ENCODE data around the gene NCKIPSD. TPM values are rescaled to one million over a fixed set of nuclear protein-coding genes. Genes with fewer than 3 reads are reported as not detected.
A peak's percentile ranks its signal among the peaks of the same experiment; 100 is the strongest.

The NCKIPSD gene
- total RNA-seq, 1 experiment from 2014 or later = 46.0 TPM

- H3K23ac ChIP-seq (ENCODE audit: insufficient read length, low read depth, low read length) = no peak overlapping the region
- no peak overlapping the region for H3K4ac ChIP-seq (ENCODE audit: low read depth, low read length)
- H3K4me1 ChIP-seq (ENCODE audit: insufficient read depth, low read length) = peaks cover 4% of the 10 kb centered on the region; the same call in 1 of the 2 replicates
- DNase-seq = no peak
- H3K36me3 Mint-ChIP-seq (ENCODE audit: insufficient read depth in 1 of 3, low read depth in 3 of 3) = peaks cover 36 to 62% (median 48%) of the 10 kb centered on the region in 3 experiments; a peak in 6 of 7 replicates
- H4K5ac ChIP-seq (ENCODE audit: insufficient read length, low read depth, low read length) = no peak overlapping the region
- H3K4me1 Mint-ChIP-seq = peaks cover 17 to 21% of the 10 kb centered on the region in 2 experiments
- H2BK5ac ChIP-seq (ENCODE audit: insufficient read length, low read length) = no peak overlapping the region
- no peak overlapping the region for H3K9ac ChIP-seq (ENCODE audit: extremely low read depth, insufficient read length, low read length)
- no peak for TF ChIP-seq CTCF (conservative IDR thresholded peaks at IDR 0.05)
- H3T11ph ChIP-seq (ENCODE audit: low read length) = no peak overlapping the region
- no peak overlapping the region for H2BK15ac ChIP-seq (ENCODE audit: low read depth, low read length)
- no peak overlapping the region for H2BK20ac ChIP-seq (ENCODE audit: low read depth, low read length, poor library complexity, severe bottlenecking)
- H2BK120ac ChIP-seq (ENCODE audit: low read depth, low read length, poor library complexity, severe bottlenecking) = no peak overlapping the region
- H3K27ac ChIP-seq (ENCODE audit: insufficient read length, low read depth, low read length) = no peak overlapping the region
- no peaks in the 10 kb centered on the region for H3K27me3 ChIP-seq (ENCODE audit: insufficient read depth, low read length)
- H3K79me1 ChIP-seq (ENCODE audit: insufficient read depth, low read depth, low read length, poor library complexity, severe bottlenecking) = no peaks in the 10 kb centered on the region
- H3K18ac ChIP-seq (ENCODE audit: insufficient read length, low read depth, low read length) = no peak overlapping the region
- no peak overlapping the region for H3K4me2 ChIP-seq (ENCODE audit: insufficient read depth, insufficient read length, low read length)
- no peak overlapping the region for H2AK5ac ChIP-seq (ENCODE audit: insufficient read length, low read length)
- H3K56ac ChIP-seq (ENCODE audit: insufficient read length, low read depth, low read length) = no peak overlapping the region
- H4K20me1 ChIP-seq (ENCODE audit: control insufficient read depth, insufficient read depth, insufficient read length) = no peaks in the 10 kb centered on the region
- no peak overlapping the region for H3K14ac ChIP-seq (ENCODE audit: insufficient read depth, low read length)
- no peak overlapping the region for H4K8ac ChIP-seq (replicated peaks; ENCODE audit: insufficient read length, low read depth, low read length)
- no peak overlapping the region for H4K91ac ChIP-seq (ENCODE audit: insufficient read length, low read depth, low read length)
- peaks cover 8% of the 10 kb centered on the region for H3K23me2 ChIP-seq (ENCODE audit: insufficient read length, low read depth, low read length, poor library complexity, severe bottlenecking)
- H3K27ac Mint-ChIP-seq = peak overlapping the region in 1 of 3 experiments; percentile 69; a peak in 3 of 7 replicates
- no peaks in the 10 kb centered on the region for H3K9me3 ChIP-seq (ENCODE audit: control insufficient read depth, low read depth, low read length)
- H3K4me3 Mint-ChIP-seq = no peak overlapping the region
- H2AFZ ChIP-seq (ENCODE audit: low read length) = no peak overlapping the region
- H3K27me3 Mint-ChIP-seq (ENCODE audit: low read depth) = no peaks in the 10 kb centered on the region; the same call in 1 of the 2 replicates
- no CpG with 5 or more reads among the region's 18 CpGs for WGBS (ENCODE audit: extremely low coverage, insufficient read length, low lambda C conversion rate)
- no peaks in the 10 kb centered on the region for H3K9me3 Mint-ChIP-seq
- H2BK12ac ChIP-seq (ENCODE audit: insufficient read length, low read depth, low read length) = no peak overlapping the region
- peaks cover 5% of the 10 kb centered on the region; the same call in 1 of the 2 replicates for H3K79me2 ChIP-seq (ENCODE audit: insufficient read depth, low read length)
Measured at GRCh38 chr3:48688032-48688736, 2.5 kb upstream of the NCKIPSD start.

Measured in H9 (cell line).